ENCODE data around the gene TRPM2. TPM values are rescaled to one million over a fixed set of nuclear protein-coding genes. Genes with fewer than 3 reads are reported as not detected.

TRPM2 gene
- total RNA-seq, 1 experiment from 2014 or later: 0.26 TPM

GRCh38 chr21:44401386-44402160 lies 48.2 kb downstream of the TRPM2 start:
- H3K27ac ChIP-seq (ENCODE audit: low read length): no peak overlapping the region
- no TSS peak for BruUV-seq (replicated peaks)
- in situ Hi-C loops (cut with HindIII; ENCODE audit: low pct_unique_long_range_greater_than_20kb, low sequenced_read_pairs) (no loop called here), intact Hi-C loops (cut with micrococcal nuclease; ENCODE audit: unreplicated experiment) (no loop called here)
- H3K9me3 ChIP-seq (ENCODE audit: control insufficient read depth, insufficient read depth, low read depth, low read length): no peaks in the 10 kb centered on the region
- H3K27me3 ChIP-seq (ENCODE audit: control insufficient read depth, insufficient read depth, low read length): no peaks in the 10 kb centered on the region
- CTCF ChIA-PET: no interaction called here
- H3K4me3 ChIP-seq (ENCODE audit: low read depth in 2 of 2, low read length in 2 of 2): no peak overlapping the region
- POLR2A ChIA-PET: no interaction called here
- no peak for DNase-seq (ENCODE audit: low read depth, low spot score)
- TF ChIP-seq REST (IDR thresholded peaks at IDR 0.05; ENCODE audit: insufficient read depth in 1 of 2, low read depth in 2 of 2, low read length in 1 of 2) (no peak), CTCF (IDR thresholded peaks at IDR 0.05) (no peak)
- H3K36me3 ChIP-seq (ENCODE audit: control insufficient read depth, insufficient read depth, low read length): no peaks in the 10 kb centered on the region
- no peaks in the 10 kb centered on the region for H3K4me1 ChIP-seq (ENCODE audit: control insufficient read depth, insufficient read depth, low read length)
- ATAC-seq: no peak

- H3K9me3 ChIP-seq (ENCODE audit: control insufficient read depth, insufficient read depth, low read depth, low read length): no peaks in the 10 kb centered on the region
- H3K4me1 ChIP-seq (ENCODE audit: control insufficient read depth, insufficient read depth, low read length): no peaks in the 10 kb centered on the region
- no peaks in the 10 kb centered on the region for H3K27me3 ChIP-seq (ENCODE audit: control insufficient read depth, insufficient read depth, low read length)
- ChIA-PET POLR2A (no interaction called here), CTCF (no interaction called here)
- TF ChIP-seq REST (IDR thresholded peaks at IDR 0.05; ENCODE audit: insufficient read depth in 1 of 2, low read depth in 2 of 2, low read length in 1 of 2) (no peak), CTCF (IDR thresholded peaks at IDR 0.05) (no peak), POLR2AphosphoS5 (IDR thresholded peaks at IDR 0.05; ENCODE audit: low read depth, low read length) (no peak), SIN3A (IDR thresholded peaks at IDR 0.05; ENCODE audit: borderline replicate concordance, insufficient read depth, low read depth, low read length) (no peak), TCF7L2 (IDR thresholded peaks at IDR 0.05; ENCODE audit: low read depth, low read length) (no peak)
- in situ Hi-C loops (cut with HindIII; ENCODE audit: low pct_unique_long_range_greater_than_20kb, low sequenced_read_pairs) (no loop called here), intact Hi-C loops (cut with micrococcal nuclease; ENCODE audit: unreplicated experiment) (no loop called here)
- BruUV-seq (replicated peaks): no TSS peak
- no peaks in the 10 kb centered on the region for H3K36me3 ChIP-seq (ENCODE audit: control insufficient read depth, insufficient read depth, low read length)
- no peak overlapping the region for H3K4me3 ChIP-seq (ENCODE audit: low read depth in 2 of 2, low read length in 2 of 2)
- no peak overlapping the region for H3K27ac ChIP-seq (ENCODE audit: low read length)
- ATAC-seq (no peak), DNase-seq (ENCODE audit: low read depth, low spot score) (no peak)
Measured at GRCh38 chr21:44402323-44403105, 49.1 kb downstream of the TRPM2 start.
